Spleen (tissue), 11 donors: Measurements from ENCODE around the gene WDCP. TPM values are rescaled to one million over a fixed set of nuclear protein-coding genes. Genes with fewer than 3 reads are reported as not detected.
"Not testable (repeated sequence)": the region's sequence is repeated elsewhere in the genome, so short reads cannot be mapped to it uniquely, and the experiment has no call there.

Experiments used
- DNase-seq: peaks from one replicate; pipeline ENCODE4 v3.0.0-alpha.2; 2020
- H3K27ac ChIP-seq, 8 donors: fragments of 200-600 bp; sonication (generic) in 7 of 8; 1 replicate in 4 of 8; 2 replicates in 4 of 8; pipeline versions ENCODE4 v1.5.0 to v1.8.0; 2016 to 2021; ENCODE audit warnings: inconsistent platforms in 4 of 8, mild to moderate bottlenecking in 4 of 8, moderate library complexity in 1 of 8
- H3K27me3 ChIP-seq, 7 donors: fragments of 200-600 bp; sonication (generic) in 6 of 7; replicated peaks in 1 of 7; 1 replicate in 4 of 7; 2 replicates in 3 of 7; pipeline versions ENCODE4 v1.5.0 to v1.8.0; 2016 to 2021; ENCODE audit warnings: inconsistent platforms in 3 of 7, mild to moderate bottlenecking in 1 of 7
- H3K36me3 ChIP-seq, 6 donors: fragments of 200-600 bp; sonication (generic) in 5 of 6; 1 replicate in 4 of 6; 2 replicates in 2 of 6; pipeline versions ENCODE4 v1.5.0 to v1.8.0; 2016 to 2021; ENCODE audit warnings: inconsistent platforms in 2 of 6
- H3K4me1 ChIP-seq, 6 donors: fragments of 200-600 bp; sonication (generic) in 5 of 6; 1 replicate in 3 of 6; 2 replicates in 3 of 6; pipeline versions ENCODE4 v1.5.0 to v1.8.0; 2016 to 2021; ENCODE audit warnings: inconsistent platforms in 3 of 6
- H3K4me3 ChIP-seq, 8 donors: fragments of 200-600 bp; sonication (generic) in 7 of 8; 1 replicate in 4 of 8; 2 replicates in 4 of 8; pipeline versions ENCODE4 v1.5.0 to v1.8.0; 2016 to 2021; ENCODE audit warnings: inconsistent platforms in 4 of 8, mild to moderate bottlenecking in 4 of 8, moderate library complexity in 2 of 8
- H3K9me3 ChIP-seq, 8 donors: fragments of 200-600 bp; sonication (generic) in 7 of 8; 1 replicate in 4 of 8; 2 replicates in 4 of 8; pipeline versions ENCODE4 v1.5.0 to v1.8.0; 2016 to 2021; ENCODE audit warnings: inconsistent platforms in 4 of 8
- CTCF ChIP-seq, 11 experiments: fragments of 200-600 bp in 7 of 11; fragments of 450-650 bp in 4 of 11; sonication (generic) in 4 of 11; IDR thresholded peaks in 8 of 11; conservative IDR thresholded peaks in 3 of 11; 1 replicate in 7 of 11; 2 replicates in 4 of 11; pipeline versions ENCODE4 v1.4.0 to v1.8.0; 2016 to 2021; ENCODE audit warnings: antibody characterized with exemption in 11 of 11, inconsistent platforms in 4 of 11, mild to moderate bottlenecking in 1 of 11
- POLR2A ChIP-seq, 3 donors: fragments of 450-650 bp; IDR thresholded peaks; one replicate each; pipeline ENCODE4 v1.5.1; 2017; ENCODE audit warnings: antibody characterized with exemption in 3 of 3, mild to moderate bottlenecking in 1 of 3
- POLR2AphosphoS5 ChIP-seq, 3 donors: sonication (generic); formaldehyde crosslinking; IDR thresholded peaks; one replicate each; pipeline ENCODE4 v1.5.1; 2017; ENCODE audit warnings: antibody characterized with exemption in 3 of 3
- WGBS, 5 donors: extraction: QIAGEN DNeasy Blood & Tissue Kit in 3 of 5; methylation state at CpG; one replicate each; pipeline versions ENCODE4 v1.1.5 to v1.1.7; 2013 to 2018; 5-methylcytosine and 5-hydroxymethylcytosine counted together
- intact Hi-C: fragments of 100-400 bp; cut with DNase I; formaldehyde crosslinking; loops from one replicate; pipeline ENCODE4 v1.15.0; 2023; ENCODE audit warnings: low total_unique reads
- polyA plus RNA-seq, 3 donors: library from polyadenylated mRNA; stranded (reverse); fragments of 200-250 nt; gene quantifications; one replicate each; pipeline ENCODE4 v1.2.1, GENCODE V29; 2013
- total RNA-seq, 7 donors: library from RNA; depleted of rRNA in 3 of 7; stranded (reverse); fragments of >200 nt in 3 of 7; fragmentation: NEBNext Ultra II Directional in 4 of 7; extraction: Animal tissue kit (Norgen Biotek cat#: 25700) in 4 of 7; gene quantifications; one replicate each; pipeline versions ENCODE4 v1.1.0 to v1.2.1, GENCODE V29; 2016 to 2021
- donor health status: healthy with polysubstance abuse.
- donor health status: DM: no; HTN: no; CAD: no; lungs with moderate emphysema.
- donor health status: DM: no; HTN: no; CAD: no.
- donor health status: Bipolar disorder and iron deficiency.
- donor health status: healthy.
- donor health status: DM: no; HTN: no; CAD: no.
- donor health status: DM: yes; HTN: yes; CAD: no.

The WDCP gene
- total and polyA plus RNA-seq, 10 donors, result 2.9 to 13.1 (median 9.0) TPM

- WGBS, 5 donors, result 38 to 58% (median 46%) methylated on average over 8 of the region's 8 CpGs
- Histone ChIP-seq H3K27me3 (peaks cover 0 to 27% (median 0%) of the 10 kb centered on the region in 7 donors), H3K27ac (no peak overlapping the region), H3K4me1 (peaks cover 18 to 51% (median 37%) of the 10 kb centered on the region in 6 donors), H3K36me3 (no peaks in the 10 kb centered on the region), H3K9me3 (no peaks in the 10 kb centered on the region), H3K4me3 (peak overlapping the region in 6 of 8 donors; percentile 61 to 82 (median 74))
- no peak for DNase-seq
- no peak for TF ChIP-seq CTCF (IDR thresholded peaks at IDR 0.05 in 8 of 11, conservative IDR thresholded peaks at IDR 0.05 in 3 of 11)
- TF ChIP-seq POLR2A (IDR thresholded peaks at IDR 0.05), result no peak
- TF ChIP-seq POLR2AphosphoS5 (IDR thresholded peaks at IDR 0.05), result no peak
- intact Hi-C loops, result no loop called here
Measured at GRCh38 chr2:24047703-24048033, 477 bp upstream of the WDCP start.

DNA sequence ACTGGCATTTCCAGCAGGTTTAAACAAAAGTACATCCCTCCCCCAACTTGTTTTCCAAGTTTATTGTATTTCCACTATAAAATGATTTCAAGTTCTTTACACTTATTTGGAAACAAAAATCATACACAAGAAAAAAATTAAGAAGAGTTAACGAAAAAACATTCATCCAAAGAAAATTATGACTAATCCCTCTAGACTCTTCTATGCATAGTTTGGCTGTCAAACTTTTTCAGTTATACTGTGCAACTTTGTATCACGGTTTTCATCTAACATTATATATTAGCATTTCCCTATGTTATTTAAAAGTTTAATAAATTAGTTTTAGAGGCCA, 627 bp downstream of the WDCP start:
- intact Hi-C loops, result no loop called here

GRCh38 chr2:24045511-24046508, 1.4 kb downstream of the WDCP start:
- Histone ChIP-seq H3K4me3 (peak overlapping the region in 5 of 8 donors; percentile 1 to 82 (median 70)), H3K27ac (no peak overlapping the region), H3K4me1 (peaks cover 18 to 51% (median 37%) of the 10 kb centered on the region in 6 donors), H3K9me3 (no peaks in the 10 kb centered on the region), H3K27me3 (peaks cover 0 to 27% (median 0%) of the 10 kb centered on the region in 7 donors), H3K36me3 (no peaks in the 10 kb centered on the region)
- WGBS, 5 donors, result 82 to 91% (median 84%) methylated on average over 11 of the region's 11 CpGs
- intact Hi-C loops, result no loop called here
- DNase-seq, result no peak
- no peak for TF ChIP-seq POLR2A (IDR thresholded peaks at IDR 0.05)

More for the DNA sequence above, 627 bp downstream of the WDCP start:
- Histone ChIP-seq H3K27me3 (peaks cover 0 to 27% (median 0%) of the 10 kb centered on the region in 7 donors), H3K27ac (peak overlapping the region in 3 of 8 donors; percentile 65 to 83 (median 81)), H3K36me3 (no peaks in the 10 kb centered on the region), H3K9me3 (no peaks in the 10 kb centered on the region), H3K4me1 (peaks cover 18 to 51% (median 37%) of the 10 kb centered on the region in 6 donors), H3K4me3 (peak overlapping the region; percentile 58 to 82 (median 70))
- 1 to 6% (median 3%) methylated on average over 2 of the region's 2 CpGs for WGBS, 5 donors
- DNase-seq, result no peak
- TF ChIP-seq CTCF (IDR thresholded peaks at IDR 0.05 in 8 of 11, conservative IDR thresholded peaks at IDR 0.05 in 3 of 11) (no peak), POLR2AphosphoS5 (IDR thresholded peaks at IDR 0.05) (no peak), POLR2A (IDR thresholded peaks at IDR 0.05) (no peak)

- H3K27ac ChIP-seq, H3K4me3 ChIP-seq, H3K27me3 ChIP-seq, H3K9me3 ChIP-seq, DNase-seq, intact Hi-C loops: not testable (repeated sequence)
- 94 to 100% (median 96%) methylated on average over 6 of the region's 6 CpGs for WGBS, 5 donors
- Histone ChIP-seq H3K4me1 (peaks cover 8 to 30% (median 19%) of the 10 kb centered on the region in 6 donors), H3K36me3 (peaks cover 0 to 18% (median 13%) of the 10 kb centered on the region in 6 donors)
Measured at GRCh38 chr2:24043133-24043532, 4.1 kb downstream of the WDCP start.

- H3K27ac ChIP-seq, result no peak overlapping the region
- no peak overlapping the region for H3K4me3 ChIP-seq
- TF ChIP-seq POLR2AphosphoS5 (IDR thresholded peaks at IDR 0.05) (no peak), POLR2A (IDR thresholded peaks at IDR 0.05) (no peak), CTCF (IDR thresholded peaks at IDR 0.05 in 8 of 11, conservative IDR thresholded peaks at IDR 0.05 in 3 of 11) (no peak)
- H3K9me3 ChIP-seq, result no peaks in the 10 kb centered on the region
- intact Hi-C loops, result no loop called here
- no peak for DNase-seq
- 88 to 99% (median 99%) methylated on average over 4 of the region's 4 CpGs for WGBS, 5 donors
- H3K27me3 ChIP-seq, result no peaks in the 10 kb centered on the region
- peaks cover 0 to 37% (median 19%) of the 10 kb centered on the region in 6 donors for H3K36me3 ChIP-seq
- H3K4me1 ChIP-seq, result peaks cover 0 to 25% (median 0%) of the 10 kb centered on the region in 6 donors
Measured at GRCh38 chr2:24040511-24040910, 6.7 kb downstream of the WDCP start.
